CD8-positive, alpha-beta memory T cell (primary cell): ENCODE results near the gene PCNX2. TPM values are rescaled to one million over a fixed set of nuclear protein-coding genes. Genes with fewer than 3 reads are reported as not detected.

Experiments
- CTCF ChIA-PET: fragments of 350-600 bp; sonication (Branson Sonifier 250); formaldehyde crosslinking; loops from one replicate; lab custom pipeline; 2021; ENCODE audit warnings: antibody characterized with exemption; lab: Charles Lee
- POLR2A ChIA-PET: fragments of 350-600 bp; sonication (Branson Sonifier 250); formaldehyde crosslinking; loops from one replicate; lab custom pipeline; 2021; ENCODE audit warnings: antibody characterized with exemption; lab: Charles Lee
- DNase-seq, 5 donors: peaks; one replicate each; pipeline versions ENCODE4 v3.0.0 to v3.0.0-alpha.2; 2020 to 2022; ENCODE audit warnings: mixed read lengths in 1 of 5
- H3K27ac ChIP-seq: one replicate; pipeline ENCODE4 v1.7.0; 2013; ENCODE audit warnings: low read depth, mild to moderate bottlenecking, low read length, moderate library complexity
- H3K27me3 ChIP-seq: 2 replicates; pipeline ENCODE4 v1.7.0; 2013; ENCODE audit warnings: low read length, mild to moderate bottlenecking; ENCODE audit not compliant: insufficient read depth, poor library complexity, severe bottlenecking
- H3K36me3 ChIP-seq: 2 replicates; pipeline ENCODE4 v1.7.0; 2013; ENCODE audit warnings: mild to moderate bottlenecking, low read length, moderate library complexity; ENCODE audit not compliant: insufficient read depth
- H3K4me1 ChIP-seq: 2 replicates; pipeline ENCODE4 v1.7.0; 2013; ENCODE audit warnings: mild to moderate bottlenecking, low read length, moderate library complexity; ENCODE audit not compliant: insufficient read depth
- H3K4me3 ChIP-seq: 2 replicates; pipeline ENCODE4 v1.7.0; 2013; ENCODE audit warnings: mild to moderate bottlenecking, low read length
- H3K9me3 ChIP-seq: 2 replicates; pipeline ENCODE4 v1.7.0; 2013; ENCODE audit warnings: mild to moderate bottlenecking, low read length
- H3K27ac Mint-ChIP-seq, 8 donors: one replicate each; pipeline ENCODE4 v1.8.0; 2020 to 2021; ENCODE audit warnings: mixed read lengths in 8 of 8, mild to moderate bottlenecking in 6 of 8, inconsistent platforms in 3 of 8, moderate library complexity in 3 of 8
- H3K27me3 Mint-ChIP-seq, 2 donors: one replicate each; pipeline ENCODE4 v1.8.0; 2020 to 2021; ENCODE audit warnings: mixed read lengths in 2 of 2, mild to moderate bottlenecking in 1 of 2, moderate library complexity in 1 of 2
- H3K36me3 Mint-ChIP-seq, 3 donors: one replicate each; pipeline ENCODE4 v1.8.0; 2020 to 2021; ENCODE audit warnings: mixed read lengths in 3 of 3, inconsistent platforms in 1 of 3, mild to moderate bottlenecking in 1 of 3
- H3K4me1 Mint-ChIP-seq, 3 donors: one replicate each; pipeline ENCODE4 v1.8.0; 2020 to 2021; ENCODE audit warnings: mixed read lengths in 3 of 3, inconsistent platforms in 1 of 3, mild to moderate bottlenecking in 1 of 3
- H3K4me3 Mint-ChIP-seq, 7 donors: one replicate each; pipeline ENCODE4 v1.8.0; 2020 to 2021; ENCODE audit warnings: mixed read lengths in 7 of 7, mild to moderate bottlenecking in 6 of 7, moderate library complexity in 4 of 7, inconsistent platforms in 2 of 7
- H3K9me3 Mint-ChIP-seq, 5 donors: one replicate each; pipeline ENCODE4 v1.8.0; 2020 to 2022; ENCODE audit warnings: mixed read lengths in 5 of 5, mild to moderate bottlenecking in 3 of 5, moderate library complexity in 2 of 5, inconsistent platforms in 1 of 5
- polyA plus RNA-seq: library from polyadenylated mRNA; unstranded; fragments of 300-500 nt; fragmentation: Illumina TruSeq; gene quantifications from one replicate; pipeline ENCODE4 v1.2.3, GENCODE V29; 2021
- total RNA-seq, 2 experiments: library from RNA; stranded (reverse); gene quantifications; one replicate each; pipeline ENCODE4 v1.2.3, GENCODE V29; 2021

PCNX2 gene
- total and polyA plus RNA-seq, 3 experiments from 2014 or later, result 11.7 to 27.3 (median 26.7) TPM

- Histone ChIP-seq H3K9me3 (no peaks in the 10 kb centered on the region), H3K36me3 (no peaks in the 10 kb centered on the region), H3K4me1 (peaks cover 9% of the 10 kb centered on the region), H3K27me3 (no peaks in the 10 kb centered on the region), H3K27ac (no peak overlapping the region), H3K4me3 (no peak overlapping the region)
- Mint-ChIP-seq H3K27me3 (peaks cover 8 to 29% of the 10 kb centered on the region in 2 donors), H3K9me3 (peaks cover 0 to 2% (median 0%) of the 10 kb centered on the region in 5 donors), H3K4me3 (no peak overlapping the region), H3K36me3 (peaks cover 0 to 3% (median 0%) of the 10 kb centered on the region in 3 donors), H3K27ac (no peak overlapping the region), H3K4me1 (peaks cover 12 to 20% (median 16%) of the 10 kb centered on the region in 3 donors)
- ChIA-PET POLR2A (no interaction called here), CTCF (interaction anchor here (0.8 kb wide), 1 partner anchor 10 kb away, joined by 3 read pairs; the partner anchor contains the start of gene NTPCR)
- no peak for DNase-seq
Observed at GRCh38 chr1:232939748-232940147, 355.8 kb downstream of the PCNX2 start.

GRCh38 chr1:232938926-232939325 is 356.6 kb downstream of the PCNX2 start:
- Histone ChIP-seq H3K27me3 (no peaks in the 10 kb centered on the region), H3K9me3 (no peaks in the 10 kb centered on the region), H3K36me3 (no peaks in the 10 kb centered on the region), H3K27ac (no peak overlapping the region), H3K4me1 (peaks cover 6% of the 10 kb centered on the region), H3K4me3 (no peak overlapping the region)
- ChIA-PET CTCF (no interaction called here), POLR2A (no interaction called here)
- H3K4me1 Mint-ChIP-seq, result peaks cover 6 to 12% (median 8%) of the 10 kb centered on the region in 3 donors
- peaks cover 0 to 2% (median 0%) of the 10 kb centered on the region in 5 donors for H3K9me3 Mint-ChIP-seq
- no peak overlapping the region for H3K27ac Mint-ChIP-seq
- H3K36me3 Mint-ChIP-seq, result peaks cover 0 to 3% (median 0%) of the 10 kb centered on the region in 3 donors
- DNase-seq, result no peak
- H3K4me3 Mint-ChIP-seq, result no peak overlapping the region
- H3K27me3 Mint-ChIP-seq, result peaks cover 8 to 29% of the 10 kb centered on the region in 2 donors

GRCh38 chr1:232937741-232938375 is 357.7 kb downstream of the PCNX2 start:
- Mint-ChIP-seq H3K36me3 (peaks cover 0 to 3% (median 0%) of the 10 kb centered on the region in 3 donors), H3K9me3 (peaks cover 0 to 2% (median 0%) of the 10 kb centered on the region in 5 donors), H3K4me3 (no peak overlapping the region), H3K27ac (no peak overlapping the region), H3K27me3 (peaks cover 8 to 29% of the 10 kb centered on the region in 2 donors), H3K4me1 (peaks cover 0 to 1% (median 0%) of the 10 kb centered on the region in 3 donors)
- DNase-seq, result no peak
- CTCF ChIA-PET, result no interaction called here
- Histone ChIP-seq H3K27ac (no peak overlapping the region), H3K9me3 (no peaks in the 10 kb centered on the region), H3K4me1 (no peaks in the 10 kb centered on the region), H3K36me3 (no peaks in the 10 kb centered on the region), H3K27me3 (no peaks in the 10 kb centered on the region), H3K4me3 (no peak overlapping the region)
- POLR2A ChIA-PET, result no interaction called here

GRCh38 chr1:232936941-232937340 is 358.6 kb downstream of the PCNX2 start:
- Histone ChIP-seq H3K27ac (no peak overlapping the region), H3K4me1 (no peaks in the 10 kb centered on the region), H3K9me3 (no peaks in the 10 kb centered on the region), H3K36me3 (no peaks in the 10 kb centered on the region), H3K27me3 (no peaks in the 10 kb centered on the region), H3K4me3 (no peak overlapping the region)
- no peak overlapping the region for H3K27ac Mint-ChIP-seq
- peaks cover 8 to 29% of the 10 kb centered on the region in 2 donors for H3K27me3 Mint-ChIP-seq
- H3K4me1 Mint-ChIP-seq, result no peaks in the 10 kb centered on the region
- POLR2A ChIA-PET, result no interaction called here
- peaks cover 0 to 2% (median 0%) of the 10 kb centered on the region in 5 donors for H3K9me3 Mint-ChIP-seq
- CTCF ChIA-PET, result no interaction called here
- H3K36me3 Mint-ChIP-seq, result peaks cover 0 to 3% (median 0%) of the 10 kb centered on the region in 3 donors
- H3K4me3 Mint-ChIP-seq, result no peak overlapping the region
- DNase-seq, result no peak

Other genes with a start within 250 kb of the PCNX2 start
- gene MAP3K21, start 32.0 kb upstream of the PCNX2 start, total RNA-seq, result 1 to 10 TPM; 2.8 TPM
- 0.54 TPM for gene MAP3K21, start 32.0 kb upstream of the PCNX2 start, polyA plus RNA-seq